SH-SY5Y (cell line): ENCODE results near the gene PLXNB3.

Experiments used
- GATA2 ChIP-seq: IDR thresholded peaks from 2 replicates; pipeline ENCODE4 v1.6.1; 2011; ENCODE audit warnings: mild to moderate bottlenecking, low read depth, low read length
- GATA3 ChIP-seq: IDR thresholded peaks from 2 replicates; pipeline ENCODE4 v1.6.1; 2011; ENCODE audit warnings: low read depth, mild to moderate bottlenecking, low read length, moderate library complexity

- TF ChIP-seq GATA3 = no peak
- no peak for TF ChIP-seq GATA2
Observed at GRCh38 chrX:153814591-153815315, 50.7 kb downstream of the PLXNB3 start.
